Activated naive CD8-positive, alpha-beta T cell treated with anti-CD3 and anti-CD28 coated beads, Interleukin-2, amount 10 ng/mL, durations not matched to agents 7 days and 5 days (primary cell): Measurements from ENCODE around the gene MIA3. TPM values are rescaled to one million over a fixed set of nuclear protein-coding genes. Genes with fewer than 3 reads are reported as not detected.

Experiments used
- ATAC-seq: fragments of 150-1000 bp; cut with Tn5 transposase; one replicate; pipeline ENCODE4 v1.10.0; 2021; ENCODE audit warnings: low read depth, moderate library complexity
- POLR2A ChIA-PET: fragments of 350-600 bp; sonication (Branson Sonifier 250); formaldehyde crosslinking; loops from one replicate; lab custom pipeline; 2021; ENCODE audit warnings: antibody characterized with exemption; lab: Charles Lee
- DNase-seq: peaks from one replicate; pipeline ENCODE4 v3.0.0; 2021
- H3K27ac Mint-ChIP-seq: one replicate; pipeline ENCODE4 v1.8.0; 2022; ENCODE audit warnings: mild to moderate bottlenecking, mixed read lengths
- H3K27me3 Mint-ChIP-seq: one replicate; pipeline ENCODE4 v1.8.0; 2022; ENCODE audit warnings: mild to moderate bottlenecking, moderate library complexity, mixed read lengths
- H3K36me3 Mint-ChIP-seq: one replicate; pipeline ENCODE4 v1.8.0; 2021; ENCODE audit warnings: mild to moderate bottlenecking, mixed read lengths
- H3K4me1 Mint-ChIP-seq: one replicate; pipeline ENCODE4 v1.8.0; 2021; ENCODE audit warnings: mixed read lengths
- H3K4me3 Mint-ChIP-seq: one replicate; pipeline ENCODE4 v1.8.0; 2022; ENCODE audit warnings: mild to moderate bottlenecking, moderate library complexity, mixed read lengths
- H3K9me3 Mint-ChIP-seq: one replicate; pipeline ENCODE4 v1.8.0; 2021; ENCODE audit warnings: mixed read lengths
- total RNA-seq, 2 experiments: library from RNA; stranded (reverse); gene quantifications; one replicate each; pipeline ENCODE4 v1.2.3, GENCODE V29; 2021

The MIA3 gene
- total RNA-seq, 2 experiments from 2014 or later, result 80.7 to 82.3 TPM

DNA sequence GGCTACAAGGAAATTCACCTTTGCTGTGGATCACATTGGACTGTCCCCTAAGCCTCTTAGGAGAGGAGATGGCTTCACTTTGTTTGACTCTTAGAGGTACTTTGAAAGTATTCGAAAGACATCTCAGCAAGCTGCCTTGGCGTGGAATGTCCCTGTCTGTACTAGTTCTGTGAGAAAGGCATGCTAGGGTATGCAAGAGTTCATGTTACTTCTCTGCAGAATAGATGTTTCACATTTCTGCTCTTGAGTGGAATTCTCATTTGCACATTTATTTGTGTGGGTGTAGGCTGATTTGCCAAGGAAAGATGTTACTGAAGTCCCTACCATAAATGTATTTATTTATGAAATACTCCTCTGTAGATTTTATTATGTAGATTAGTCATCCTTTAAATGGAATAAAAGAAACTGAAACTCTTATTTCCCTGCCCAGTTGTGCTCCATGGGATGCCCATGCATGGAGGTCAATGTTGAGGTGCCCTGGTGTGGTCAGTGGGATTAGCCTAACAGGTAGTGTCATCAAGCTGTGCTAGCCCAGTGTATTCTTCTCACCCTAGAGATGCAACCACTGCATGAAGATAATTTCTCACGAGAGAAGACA, 13.8 kb downstream of the MIA3 start:
- H3K36me3 Mint-ChIP-seq, result peaks cover 21% of the 10 kb centered on the region
- no peak for ATAC-seq
- H3K27me3 Mint-ChIP-seq, result no peaks in the 10 kb centered on the region
- H3K9me3 Mint-ChIP-seq, result no peaks in the 10 kb centered on the region
- POLR2A ChIA-PET, result no interaction called here
- DNase-seq, result no peak
- peaks cover 13% of the 10 kb centered on the region for H3K4me1 Mint-ChIP-seq
- no peak overlapping the region for H3K27ac Mint-ChIP-seq
- H3K4me3 Mint-ChIP-seq, result no peak overlapping the region

DNA sequence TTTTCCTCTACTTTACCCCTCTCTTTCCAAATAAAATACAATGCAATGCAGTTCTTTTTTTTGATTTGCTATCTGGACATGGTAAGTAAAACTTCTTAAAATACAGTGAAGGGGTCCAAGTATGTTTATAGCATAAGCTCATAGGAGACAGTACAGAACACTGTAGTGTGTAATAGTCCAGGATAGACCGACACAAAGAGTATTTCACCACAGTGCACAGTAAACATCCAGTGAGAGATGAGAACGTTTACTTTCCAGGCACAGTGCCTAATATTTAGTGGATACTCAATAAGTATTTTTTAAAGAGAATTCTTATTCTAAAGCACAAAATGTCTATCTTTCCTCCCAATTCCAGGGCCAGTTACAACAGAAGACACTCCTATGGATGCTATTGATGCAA, 14.9 kb downstream of the MIA3 start:
- no peak overlapping the region for H3K27ac Mint-ChIP-seq
- H3K4me3 Mint-ChIP-seq, result no peak overlapping the region
- H3K4me1 Mint-ChIP-seq, result peaks cover 13% of the 10 kb centered on the region
- DNase-seq, result no peak
- no peaks in the 10 kb centered on the region for H3K27me3 Mint-ChIP-seq
- POLR2A ChIA-PET, result interaction anchor here (3.3 kb wide), 1 partner anchor 11 kb away, joined by 17 read pairs; no protein-coding TSS in a partner anchor
- no peak for ATAC-seq
- H3K36me3 Mint-ChIP-seq, result peaks cover 14% of the 10 kb centered on the region
- H3K9me3 Mint-ChIP-seq, result no peaks in the 10 kb centered on the region

DNA sequence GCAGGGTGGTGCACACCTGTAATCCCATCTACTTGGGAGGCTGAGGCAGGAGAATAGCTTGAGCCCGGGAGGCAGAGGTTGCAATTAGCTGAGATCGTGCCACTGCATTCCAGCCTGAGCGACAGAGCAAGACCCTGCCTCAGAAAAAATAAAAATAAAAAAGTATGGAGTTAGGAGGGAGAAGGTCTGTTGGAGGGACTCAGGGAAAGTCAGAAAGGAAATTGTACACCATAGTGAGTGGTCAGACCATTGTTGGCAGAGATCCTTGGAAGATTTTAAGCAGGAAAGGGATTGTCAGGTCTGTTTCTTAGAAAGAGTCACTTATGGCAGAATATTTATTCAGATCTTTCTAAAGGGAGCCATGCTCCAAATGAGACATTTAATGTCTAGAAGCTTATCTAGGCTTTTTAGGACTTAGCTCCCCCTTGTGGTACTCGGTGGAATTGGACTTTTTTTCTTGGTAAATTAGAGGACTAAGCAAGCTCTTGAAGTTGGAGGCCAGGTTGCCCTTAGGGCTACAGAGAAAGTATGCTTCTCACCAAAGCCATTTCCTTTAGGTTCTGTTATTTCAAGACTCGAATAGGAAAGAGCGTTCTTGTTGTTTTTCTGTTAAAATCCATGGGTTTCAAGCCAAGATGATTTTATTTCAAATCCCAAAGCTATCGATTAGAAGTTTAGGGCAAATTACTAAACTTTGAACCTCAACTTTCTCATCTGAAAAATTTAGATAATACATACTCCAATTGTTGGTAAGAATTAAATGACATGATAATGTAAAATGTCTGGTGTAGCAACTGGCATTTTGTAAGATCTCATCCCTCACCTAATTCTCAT, 16.5 kb downstream of the MIA3 start:
- Mint-ChIP-seq H3K27me3 (no peaks in the 10 kb centered on the region), H3K4me3 (peak overlapping the region; percentile 33), H3K4me1 (peaks cover 13% of the 10 kb centered on the region), H3K27ac (peak overlapping the region; percentile 76), H3K9me3 (no peaks in the 10 kb centered on the region), H3K36me3 (peaks cover 19% of the 10 kb centered on the region)
- DNase-seq (no peak), ATAC-seq (peak; percentile 87)
- POLR2A ChIA-PET, result interaction anchor here (0.8 to 3.3 kb wide), 6 partner anchors 10 to 169 kb away, joined by 3 to 17 read pairs (median 6); partner anchors contain the start of gene TAF1A

DNA sequence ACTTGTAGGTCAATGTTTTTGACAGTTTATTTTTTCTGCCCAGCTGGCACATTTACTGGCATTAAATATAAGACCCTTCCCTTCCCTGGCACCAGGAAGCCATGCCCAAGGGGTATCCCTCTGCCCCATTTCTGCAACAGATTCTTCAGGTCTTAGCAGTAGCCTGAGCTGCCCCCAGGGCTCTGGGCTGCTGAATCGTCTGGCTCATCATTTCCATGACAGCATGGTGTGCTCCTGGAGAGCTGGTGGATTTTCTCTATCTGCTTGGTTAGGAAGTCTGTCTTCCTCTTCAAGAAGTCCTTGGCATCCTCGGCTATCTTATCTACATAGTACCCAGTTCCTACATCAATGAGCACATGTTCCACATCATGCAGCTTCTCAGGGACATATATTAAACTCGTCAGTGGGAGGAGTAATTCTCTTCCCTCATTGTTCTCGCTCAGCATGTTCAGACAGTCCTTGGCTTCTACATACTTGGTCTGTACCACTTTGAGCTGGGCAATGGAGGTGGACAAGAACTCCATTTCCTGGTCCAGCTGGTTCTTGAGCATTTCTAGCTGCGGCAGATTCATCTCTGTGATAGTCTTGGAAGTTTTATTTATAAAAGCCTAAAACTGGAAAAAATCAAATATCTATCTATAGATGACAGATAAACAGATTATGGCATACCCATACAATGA, 23.5 kb downstream of the MIA3 start:
- POLR2A ChIA-PET, result interaction anchor here (0.7 to 0.8 kb wide), 2 partner anchors 21 to 72 kb away, joined by 3 to 4 read pairs; partner anchors contain the start of genes AIDA and BROX
- H3K27me3 Mint-ChIP-seq, result no peaks in the 10 kb centered on the region
- DNase-seq (no peak), ATAC-seq (no peak)
- peaks cover 16% of the 10 kb centered on the region for H3K36me3 Mint-ChIP-seq
- no peak overlapping the region for H3K27ac Mint-ChIP-seq
- H3K9me3 Mint-ChIP-seq, result no peaks in the 10 kb centered on the region
- H3K4me1 Mint-ChIP-seq, result peaks cover 11% of the 10 kb centered on the region
- no peak overlapping the region for H3K4me3 Mint-ChIP-seq

DNA sequence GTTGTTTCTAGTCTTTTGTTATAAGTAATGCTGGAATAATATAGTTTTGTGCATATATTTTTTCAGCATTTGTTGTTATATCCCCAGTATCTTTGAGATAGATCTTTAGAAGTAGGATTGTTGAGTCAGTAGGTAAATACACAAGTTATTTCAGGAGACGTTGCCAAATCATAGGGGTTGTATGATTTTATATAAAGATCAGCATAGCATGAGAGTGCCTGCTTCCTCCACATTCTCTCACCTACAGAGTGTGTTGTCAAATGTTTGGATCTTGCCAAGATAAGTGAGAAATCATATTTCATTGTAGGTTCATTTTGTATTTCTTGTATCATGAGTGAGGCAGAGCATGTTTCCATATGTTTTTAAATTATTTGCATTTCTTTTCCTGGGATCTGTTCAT, 24.6 kb downstream of the MIA3 start:
- Mint-ChIP-seq H3K36me3 (peaks cover 16% of the 10 kb centered on the region), H3K27me3 (no peaks in the 10 kb centered on the region), H3K4me3 (peak overlapping the region; percentile 49), H3K27ac (no peak overlapping the region), H3K9me3 (no peaks in the 10 kb centered on the region), H3K4me1 (peaks cover 11% of the 10 kb centered on the region)
- ATAC-seq, result no peak
- POLR2A ChIA-PET, result interaction anchor here (0.7 to 0.8 kb wide), 2 partner anchors 22 to 71 kb away, joined by 3 to 4 read pairs; partner anchors contain the start of genes AIDA and BROX
- no peak for DNase-seq

DNA sequence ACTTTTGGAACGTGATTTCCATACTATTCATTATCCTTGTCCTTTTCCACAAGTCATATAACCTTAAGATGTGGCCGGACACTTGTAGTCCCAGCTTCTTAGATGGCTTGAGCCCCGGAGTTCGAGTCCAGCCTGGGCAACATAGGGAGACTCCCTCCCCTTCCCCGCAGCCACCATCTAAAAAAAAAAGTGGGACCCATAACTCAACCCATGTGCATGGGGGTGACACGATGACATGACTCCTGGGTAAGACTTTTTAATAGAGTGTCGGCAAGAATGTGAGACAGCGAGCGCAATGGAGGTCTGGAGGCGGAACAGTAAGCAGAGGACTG, 25.7 kb downstream of the MIA3 start:
- POLR2A ChIA-PET, result interaction anchor here (1.1 to 3.5 kb wide), 6 partner anchors 9 to 179 kb away, joined by 3 to 56 read pairs (median 14); partner anchors contain the start of genes AIDA, BROX and TAF1A
- no peak for DNase-seq
- no peaks in the 10 kb centered on the region for H3K27me3 Mint-ChIP-seq
- peak overlapping the region; percentile 98 for H3K27ac Mint-ChIP-seq
- no peaks in the 10 kb centered on the region for H3K9me3 Mint-ChIP-seq
- peaks cover 13% of the 10 kb centered on the region for H3K4me1 Mint-ChIP-seq
- ATAC-seq, result no peak
- peaks cover 14% of the 10 kb centered on the region for H3K36me3 Mint-ChIP-seq
- peak overlapping the region; percentile 97 for H3K4me3 Mint-ChIP-seq

DNA sequence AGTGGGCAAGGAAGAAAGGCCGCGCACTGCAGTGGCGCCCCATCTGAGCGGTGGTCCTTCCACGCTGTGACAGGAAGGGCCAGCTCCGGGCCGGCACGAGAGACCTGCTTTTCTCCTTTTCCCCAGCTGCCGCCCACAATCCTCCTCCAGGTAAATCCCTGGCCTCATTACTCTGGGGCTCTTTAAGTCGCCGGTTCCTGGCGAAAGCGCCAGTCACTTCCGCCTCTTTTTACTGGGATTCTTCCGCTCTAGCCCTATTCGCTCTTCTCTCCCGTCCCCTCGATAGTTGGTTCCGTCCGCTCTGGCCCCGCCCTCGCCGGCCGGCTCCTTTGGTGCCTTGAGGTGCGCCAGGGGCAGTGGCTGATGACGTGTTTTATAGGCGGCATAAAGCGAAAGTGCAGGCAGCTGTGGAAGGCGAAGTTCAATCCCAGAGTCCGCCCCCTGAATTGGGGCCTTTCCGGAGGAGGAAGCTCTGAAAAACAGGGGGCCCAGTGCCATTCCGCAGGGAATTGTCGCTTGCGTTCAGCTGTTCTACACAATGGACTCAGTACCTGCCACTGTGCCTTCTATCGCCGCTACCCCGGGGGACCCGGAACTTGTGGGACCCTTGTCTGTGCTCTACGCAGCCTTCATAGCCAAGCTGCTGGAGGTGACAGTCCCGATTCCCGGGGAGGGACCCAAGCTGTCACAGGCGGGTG, 26.2 kb downstream of the MIA3 start:
- Mint-ChIP-seq H3K4me1 (peaks cover 14% of the 10 kb centered on the region), H3K27ac (peak overlapping the region; percentile 98), H3K4me3 (peak overlapping the region; percentile 97), H3K36me3 (peaks cover 13% of the 10 kb centered on the region), H3K27me3 (no peaks in the 10 kb centered on the region), H3K9me3 (no peaks in the 10 kb centered on the region)
- POLR2A ChIA-PET, result interaction anchor here (1.0 to 3.5 kb wide), 7 partner anchors 9 to 180 kb away, joined by 3 to 56 read pairs (median 10); partner anchors contain the start of genes AIDA, BROX and TAF1A
- DNase-seq, result peak; percentile 96
- ATAC-seq, result peak; percentile 98

DNA sequence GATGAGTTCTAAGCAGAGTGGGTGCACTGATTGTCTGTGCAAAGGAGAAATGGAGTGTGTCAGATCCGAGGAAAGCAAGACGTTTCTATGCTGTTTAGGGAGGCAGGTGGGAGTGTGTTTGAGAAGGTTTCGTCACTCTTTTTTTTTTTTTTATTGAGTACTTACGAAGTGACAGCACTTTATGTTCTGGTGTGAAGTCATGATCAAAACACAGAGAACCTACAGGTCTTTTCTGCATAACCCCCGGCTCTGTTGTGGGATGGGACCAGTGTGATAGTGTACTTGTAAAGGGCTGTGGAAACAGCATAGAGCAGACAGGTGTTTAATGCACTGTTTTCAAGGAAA, 26.7 kb downstream of the MIA3 start:
- Mint-ChIP-seq H3K4me1 (peaks cover 14% of the 10 kb centered on the region), H3K27ac (peak overlapping the region; percentile 98), H3K4me3 (peak overlapping the region; percentile 97), H3K9me3 (no peaks in the 10 kb centered on the region), H3K27me3 (no peaks in the 10 kb centered on the region), H3K36me3 (peaks cover 11% of the 10 kb centered on the region)
- POLR2A ChIA-PET, result interaction anchor here (0.7 to 3.5 kb wide), 7 partner anchors 9 to 69 kb away, joined by 3 to 56 read pairs (median 10); partner anchors contain the start of genes AIDA, BROX and TAF1A
- DNase-seq (no peak), ATAC-seq (no peak)

DNA sequence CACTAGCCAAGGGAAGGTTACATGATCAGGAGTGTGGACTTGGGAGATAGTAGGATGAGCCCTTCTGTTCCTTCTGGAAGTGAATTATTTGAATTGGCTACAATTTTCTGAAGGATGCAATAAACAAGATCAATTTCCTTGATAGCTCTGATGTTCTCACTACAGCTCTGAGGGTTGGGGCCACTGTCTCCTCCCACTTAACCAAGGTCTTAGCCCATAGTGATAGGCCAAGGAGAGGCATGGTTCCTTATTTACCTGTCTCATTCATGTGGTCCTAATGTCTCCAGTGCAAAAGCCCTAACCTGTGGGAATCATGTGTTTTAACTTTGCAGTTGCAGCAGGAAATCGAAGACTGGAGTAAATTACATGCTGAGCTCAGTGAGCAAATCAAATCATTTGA, 34.8 kb downstream of the MIA3 start:
- ATAC-seq, result no peak
- H3K4me1 Mint-ChIP-seq, result peaks cover 58% of the 10 kb centered on the region
- peaks cover 66% of the 10 kb centered on the region for H3K36me3 Mint-ChIP-seq
- peak overlapping the region; percentile 93 for H3K27ac Mint-ChIP-seq
- POLR2A ChIA-PET, result interaction anchor here (0.7 to 4.0 kb wide), 5 partner anchors 8 to 911 kb away, joined by 3 to 56 read pairs (median 4); partner anchors contain the start of genes AIDA, BROX and DUSP10
- DNase-seq, result no peak
- H3K4me3 Mint-ChIP-seq, result peak overlapping the region; percentile 65
- peaks cover 2% of the 10 kb centered on the region for H3K9me3 Mint-ChIP-seq
- no peaks in the 10 kb centered on the region for H3K27me3 Mint-ChIP-seq

DNA sequence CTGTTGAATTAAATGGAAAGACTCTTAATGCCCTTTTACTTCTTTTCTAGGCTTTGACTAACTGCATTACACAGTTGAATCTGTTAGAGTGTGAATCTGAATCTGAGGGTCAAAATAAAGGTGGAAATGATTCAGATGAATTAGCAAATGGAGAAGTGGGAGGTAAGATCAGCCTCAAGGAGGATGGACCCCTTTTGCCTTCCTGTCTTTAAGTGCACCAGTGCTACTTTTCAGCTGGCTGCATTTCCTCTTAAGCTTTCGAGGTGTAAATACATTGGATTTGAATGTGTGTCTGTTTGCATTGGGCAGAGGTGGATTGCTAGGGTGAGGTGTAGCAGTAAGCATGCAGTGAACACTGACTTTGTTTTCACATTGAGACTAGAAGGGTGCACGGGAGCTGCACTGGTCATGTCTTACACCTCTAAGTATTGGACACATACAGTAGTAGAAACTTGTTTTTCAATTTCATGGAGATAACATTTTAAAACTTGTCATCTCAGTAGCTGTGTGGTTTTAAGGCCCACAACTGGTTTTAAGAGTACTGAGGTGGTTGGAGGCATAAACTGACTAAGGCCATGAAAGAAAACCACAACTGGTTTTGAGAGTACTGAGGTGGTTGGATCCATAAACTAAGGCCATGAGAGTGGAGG, 35.4 kb downstream of the MIA3 start:
- DNase-seq (peak; percentile 36), ATAC-seq (peak; percentile 67)
- peak overlapping the region; percentile 65 for H3K4me3 Mint-ChIP-seq
- H3K4me1 Mint-ChIP-seq, result peaks cover 58% of the 10 kb centered on the region
- peak overlapping the region; percentile 93 for H3K27ac Mint-ChIP-seq
- H3K27me3 Mint-ChIP-seq, result no peaks in the 10 kb centered on the region
- peaks cover 2% of the 10 kb centered on the region for H3K9me3 Mint-ChIP-seq
- peaks cover 71% of the 10 kb centered on the region for H3K36me3 Mint-ChIP-seq
- POLR2A ChIA-PET, result interaction anchor here (0.7 to 4.0 kb wide), 6 partner anchors 9 to 911 kb away, joined by 3 to 56 read pairs (median 11); partner anchors contain the start of genes AIDA, BROX and DUSP10

DNA sequence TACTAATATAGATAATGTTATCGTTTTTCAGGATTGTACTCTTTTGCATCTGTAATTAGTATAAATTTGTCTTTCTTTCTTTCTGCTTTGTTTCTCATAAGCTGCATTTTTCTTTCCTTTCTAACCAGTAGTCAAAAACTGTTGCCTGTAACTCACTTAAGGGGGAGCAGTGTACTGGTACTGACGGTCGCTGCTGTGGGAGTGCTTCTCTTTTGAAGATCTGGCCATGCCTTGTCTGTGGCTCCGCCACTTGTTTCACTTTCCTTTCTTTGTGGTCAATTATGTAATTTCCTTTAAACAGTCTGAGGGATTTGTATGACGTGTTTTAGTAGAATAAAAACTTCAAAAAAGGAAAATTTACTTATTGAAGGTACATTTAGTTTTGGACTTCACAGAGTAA, 37.0 kb downstream of the MIA3 start:
- peaks cover 2% of the 10 kb centered on the region for H3K9me3 Mint-ChIP-seq
- H3K4me3 Mint-ChIP-seq, result peak overlapping the region; percentile 65
- POLR2A ChIA-PET, result interaction anchor here (2.9 to 4.0 kb wide), 3 partner anchors 10 to 59 kb away, joined by 18 to 56 read pairs (median 40); partner anchors contain the start of genes AIDA and BROX
- peak overlapping the region; percentile 93 for H3K27ac Mint-ChIP-seq
- peaks cover 75% of the 10 kb centered on the region for H3K36me3 Mint-ChIP-seq
- peak; percentile 87 for ATAC-seq
- peaks cover 59% of the 10 kb centered on the region for H3K4me1 Mint-ChIP-seq
- no peaks in the 10 kb centered on the region for H3K27me3 Mint-ChIP-seq
- peak; percentile 65 for DNase-seq
